Measurements from ENCODE around the gene EVL.

Gene EVL

DNA sequence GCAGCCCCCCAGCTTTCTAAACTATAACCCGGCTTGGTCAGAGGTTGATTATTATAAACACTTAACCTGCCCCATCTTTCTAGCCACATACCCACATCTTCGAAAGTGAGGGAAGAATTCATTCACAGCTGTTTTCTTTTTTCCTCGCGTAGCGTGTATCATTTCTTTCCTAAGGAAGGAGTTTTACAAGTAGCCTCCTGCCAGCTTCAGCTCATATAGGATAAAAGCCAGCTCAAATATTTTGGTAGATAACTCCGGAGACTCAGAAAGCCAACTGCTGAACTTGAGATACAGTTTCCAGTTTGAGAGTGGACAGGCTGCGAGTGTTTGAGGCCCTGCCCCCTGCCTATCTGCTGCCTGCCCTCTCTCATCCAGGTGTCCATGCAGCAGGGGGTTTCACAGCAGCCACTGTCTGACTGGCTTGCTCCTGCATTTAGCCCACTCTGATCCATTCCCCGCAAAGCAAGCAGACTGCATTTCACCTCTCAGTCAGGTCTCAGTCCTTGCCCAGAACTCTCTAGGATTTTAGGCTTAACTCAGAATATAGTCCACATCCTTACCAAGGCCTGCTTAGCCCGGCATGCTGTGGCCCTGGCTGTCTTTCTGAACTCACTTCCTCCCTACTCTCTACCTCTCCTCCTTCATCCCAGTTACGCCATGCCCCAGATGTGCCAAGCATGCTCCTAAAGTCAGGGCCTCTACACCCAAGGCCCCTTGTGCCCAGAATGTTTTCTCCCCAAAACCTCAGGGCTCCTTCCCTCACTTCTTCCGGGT, 46.9 kb downstream of the EVL start:
- no peak for DNase-seq

DNA sequence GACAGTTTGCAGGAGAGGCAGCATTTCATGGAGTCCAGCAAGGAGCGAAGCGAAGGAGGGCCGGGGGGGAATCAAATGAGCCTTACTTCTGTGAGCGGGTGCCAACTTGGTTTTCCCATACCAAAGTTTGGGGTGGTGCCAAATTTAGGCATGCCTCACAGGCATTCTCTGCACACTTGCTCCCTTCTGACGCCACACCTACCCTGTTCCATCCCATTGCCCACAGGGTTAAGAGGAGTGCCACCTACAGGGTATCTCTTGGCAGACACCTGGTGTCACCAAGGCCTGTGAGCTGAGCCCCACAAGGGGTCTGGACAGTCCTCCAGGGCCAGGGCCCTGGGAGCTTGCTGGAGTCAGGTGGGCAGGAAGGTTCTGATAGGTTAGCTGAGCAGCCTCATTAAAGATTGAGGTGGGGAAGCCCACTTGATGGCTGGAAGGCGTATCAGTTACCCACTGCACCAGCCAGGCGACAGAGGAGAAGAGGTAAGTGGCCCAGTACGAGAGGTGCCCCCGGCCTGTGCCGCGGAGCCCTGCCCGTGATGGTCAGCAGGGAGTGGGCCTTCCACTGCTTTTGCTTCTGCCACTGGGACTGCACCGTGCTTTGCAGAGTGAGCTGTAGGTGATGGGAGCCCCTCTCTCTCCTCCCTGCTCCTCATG, 49.0 kb downstream of the EVL start:
- no peak for DNase-seq

DNA sequence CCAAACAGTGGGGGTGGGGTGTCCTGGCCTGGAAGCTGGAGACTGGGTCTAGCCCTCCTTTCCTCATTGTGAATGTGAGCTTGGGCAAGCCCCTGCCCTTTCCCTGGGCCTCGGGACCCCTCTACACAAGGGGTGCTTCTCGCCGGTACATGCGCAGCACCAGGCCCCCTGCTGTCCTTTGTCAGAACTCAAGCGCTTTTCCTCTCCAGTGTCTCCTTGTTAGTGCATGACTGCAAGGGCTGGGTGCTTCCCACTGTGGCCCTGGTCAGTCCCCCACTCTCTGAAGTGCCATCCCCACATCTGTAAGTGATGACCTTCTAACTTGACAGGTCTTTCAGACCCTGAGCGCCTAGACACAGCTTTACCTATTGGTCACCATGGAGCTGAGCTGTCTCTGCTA, 50.0 kb downstream of the EVL start:
- DNase-seq, result no peak

DNA sequence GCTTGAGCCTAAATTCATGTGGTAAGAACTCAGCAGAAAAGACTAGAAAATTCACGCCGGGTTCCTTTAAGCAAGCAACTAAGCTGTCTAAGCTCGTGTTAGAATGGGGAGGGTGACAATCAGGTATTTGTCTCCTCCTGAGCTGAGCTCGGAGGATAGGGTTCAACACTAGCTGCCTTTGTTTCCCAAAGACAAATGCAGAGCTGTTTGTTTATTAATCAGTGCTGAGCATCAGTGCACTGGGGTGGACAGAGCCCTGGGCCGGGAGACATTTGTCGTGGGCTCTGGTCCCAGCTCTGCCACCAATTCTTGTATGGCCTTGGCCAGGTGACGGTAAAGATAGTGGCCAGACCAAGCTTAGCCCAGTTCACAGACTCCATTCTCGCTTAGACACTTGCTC, 50.5 kb downstream of the EVL start:
- no peak for DNase-seq

DNA sequence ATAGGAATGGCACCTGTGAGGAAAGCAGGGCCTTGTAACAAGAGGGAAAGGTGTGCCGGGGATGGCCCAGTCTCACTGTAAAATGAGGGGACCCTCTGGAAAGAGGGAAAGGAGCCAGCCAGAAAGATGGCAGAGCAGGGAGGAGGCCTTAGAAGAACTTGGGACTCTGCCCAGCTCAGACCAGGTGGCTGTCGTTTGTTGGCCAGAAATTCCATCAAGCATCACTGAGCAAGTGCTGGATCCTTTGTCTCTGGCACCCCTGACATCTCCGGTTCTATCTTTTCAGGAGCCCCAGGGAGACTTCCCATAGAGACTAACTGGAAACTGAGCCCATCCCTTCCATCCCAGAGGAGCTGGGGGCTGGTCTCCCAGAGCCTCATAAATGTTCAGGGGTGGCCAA, 50.9 kb downstream of the EVL start:
- DNase-seq, result no peak

DNA sequence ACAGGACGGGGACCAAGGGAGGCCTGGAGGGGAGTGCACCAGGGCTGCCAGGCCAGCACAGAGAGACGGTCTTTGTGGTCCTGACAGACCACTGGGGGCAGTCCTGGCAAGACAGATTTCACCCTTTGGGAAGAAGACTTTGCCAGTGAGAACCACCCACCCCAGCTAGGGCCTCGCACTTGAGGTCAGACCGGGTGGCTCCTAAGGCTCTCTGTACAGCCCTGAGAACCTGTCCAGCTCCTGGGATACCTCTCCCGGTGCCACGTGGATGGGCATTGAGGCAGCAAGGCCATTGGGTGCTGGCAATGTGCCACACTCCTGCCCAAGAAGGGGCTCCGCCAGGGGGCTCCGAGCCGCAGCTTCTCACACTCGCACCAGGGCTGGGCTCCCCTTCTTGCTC, 51.8 kb downstream of the EVL start:
- DNase-seq, result no peak

DNA sequence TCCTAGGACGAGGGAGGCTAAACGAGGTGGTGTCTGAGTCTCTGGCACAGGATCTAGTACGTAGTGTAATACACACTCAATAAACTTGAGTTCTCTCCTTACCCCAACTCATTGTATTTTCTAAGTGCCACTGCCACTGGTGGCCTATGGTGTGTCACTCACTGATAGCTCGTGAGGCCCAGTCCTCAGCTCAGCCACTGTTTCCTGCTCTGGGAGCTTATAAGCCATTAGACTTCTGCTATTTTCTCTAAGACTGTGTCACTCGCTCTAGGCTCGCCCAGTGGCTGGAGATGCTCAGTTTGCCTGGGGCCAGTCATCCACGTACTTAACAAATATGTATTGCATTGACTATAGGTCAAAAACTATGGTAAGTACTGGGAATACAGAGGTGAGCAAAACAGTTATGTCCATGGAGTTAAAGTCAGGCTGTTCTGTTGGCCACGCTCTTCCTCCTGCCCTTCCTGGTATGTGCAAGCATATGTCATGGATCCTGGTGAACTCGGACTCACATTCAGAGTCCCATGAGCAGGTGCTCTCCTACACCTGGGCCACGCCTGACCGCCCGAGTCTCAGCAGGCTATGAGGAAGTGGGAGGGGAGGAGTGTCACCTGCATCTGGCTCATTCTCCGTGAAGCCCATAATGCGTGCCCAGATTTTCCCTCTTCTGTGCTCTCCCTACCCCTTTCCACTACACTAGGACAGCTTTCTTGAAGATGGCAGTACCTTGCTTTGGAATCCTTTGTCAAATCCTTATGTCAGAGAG, 52.6 kb downstream of the EVL start:
- peak; percentile 22 for DNase-seq

DNA sequence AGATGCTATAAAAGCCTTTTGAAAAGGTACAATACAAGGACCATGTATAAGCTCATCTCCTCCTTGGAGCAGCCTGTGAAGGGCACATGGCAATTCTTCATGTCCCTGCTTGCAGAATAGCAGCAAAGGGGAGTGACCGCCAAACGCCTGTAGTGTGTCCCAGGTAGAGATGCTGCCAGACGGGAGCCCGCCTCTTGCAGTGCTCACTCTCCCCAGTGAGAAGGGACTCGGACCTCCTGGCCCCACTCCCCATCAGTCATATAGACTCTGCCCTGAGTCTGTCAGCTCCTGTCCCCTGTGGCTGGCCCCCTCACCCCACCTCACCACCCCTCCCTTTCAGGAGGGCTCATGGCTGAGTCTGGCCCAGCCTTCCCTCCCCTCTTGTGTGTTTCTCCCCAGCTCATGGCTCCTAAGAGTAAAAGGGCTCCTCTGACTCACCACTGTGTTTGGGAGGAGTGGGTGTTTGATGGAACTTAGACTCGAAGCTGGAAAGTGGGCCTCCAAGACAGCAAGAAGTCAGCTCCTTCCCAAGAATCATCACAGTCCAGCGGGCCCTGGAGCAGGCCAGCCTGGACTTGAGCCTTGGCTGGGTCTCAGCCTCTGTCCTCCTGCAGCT, 53.3 kb downstream of the EVL start:
- DNase-seq, result no peak

DNA sequence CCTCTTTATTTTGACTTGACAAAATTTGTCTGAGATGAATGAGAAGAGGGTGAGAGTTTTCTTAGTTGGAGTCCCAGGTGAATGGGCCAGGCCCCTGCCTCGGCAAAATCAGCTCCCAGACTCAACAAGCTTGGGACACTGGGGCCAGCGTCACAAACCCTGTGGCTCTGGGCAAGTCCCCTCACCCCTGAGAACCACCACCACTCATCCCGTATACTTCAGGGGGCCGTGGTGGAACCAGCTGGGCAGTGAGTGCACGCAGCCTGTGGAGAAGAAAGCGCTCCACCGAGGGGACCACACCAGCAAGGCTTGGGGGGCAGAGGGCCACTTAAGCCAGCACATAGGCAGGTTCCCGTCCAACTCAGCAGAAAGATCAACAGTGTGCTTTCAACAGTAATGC, 54.0 kb downstream of the EVL start:
- DNase-seq, result no peak

DNA sequence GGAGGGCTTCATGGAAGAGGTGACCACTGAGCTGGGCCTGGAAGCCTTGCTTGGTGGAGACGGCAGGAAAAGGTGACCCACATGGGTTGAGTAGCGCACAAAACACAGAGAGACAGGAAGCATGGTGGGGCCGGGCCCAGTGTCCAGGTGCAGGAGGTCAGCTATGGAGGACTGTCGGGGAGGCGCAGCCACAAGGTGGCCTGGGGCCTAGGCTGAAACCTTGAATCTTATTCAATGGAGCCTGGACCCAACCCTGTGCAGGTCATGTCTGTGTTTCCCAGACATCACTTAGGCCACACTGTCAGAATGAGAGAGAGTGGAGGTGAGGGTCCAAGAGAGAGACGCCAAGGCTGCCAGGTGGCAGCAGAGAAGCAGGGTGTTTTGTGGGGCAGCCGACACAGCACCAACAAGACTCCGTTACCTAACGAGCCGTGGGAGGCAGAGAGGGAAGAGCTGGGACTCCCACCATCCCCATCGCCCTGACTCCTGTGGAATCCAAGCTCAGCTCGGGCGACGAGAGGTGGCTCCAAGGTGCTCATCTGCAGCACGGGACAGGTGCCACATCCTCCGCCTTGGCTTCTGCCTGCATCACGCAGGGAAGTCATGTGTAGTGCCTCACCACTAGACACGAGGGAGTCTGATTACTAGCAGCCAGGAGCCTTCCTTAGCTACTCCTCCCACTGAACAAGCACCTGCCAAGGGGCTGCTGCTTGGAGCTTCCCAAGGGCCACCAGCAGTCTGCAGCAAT, 55.5 kb downstream of the EVL start:
- DNase-seq, result no peak

DNA sequence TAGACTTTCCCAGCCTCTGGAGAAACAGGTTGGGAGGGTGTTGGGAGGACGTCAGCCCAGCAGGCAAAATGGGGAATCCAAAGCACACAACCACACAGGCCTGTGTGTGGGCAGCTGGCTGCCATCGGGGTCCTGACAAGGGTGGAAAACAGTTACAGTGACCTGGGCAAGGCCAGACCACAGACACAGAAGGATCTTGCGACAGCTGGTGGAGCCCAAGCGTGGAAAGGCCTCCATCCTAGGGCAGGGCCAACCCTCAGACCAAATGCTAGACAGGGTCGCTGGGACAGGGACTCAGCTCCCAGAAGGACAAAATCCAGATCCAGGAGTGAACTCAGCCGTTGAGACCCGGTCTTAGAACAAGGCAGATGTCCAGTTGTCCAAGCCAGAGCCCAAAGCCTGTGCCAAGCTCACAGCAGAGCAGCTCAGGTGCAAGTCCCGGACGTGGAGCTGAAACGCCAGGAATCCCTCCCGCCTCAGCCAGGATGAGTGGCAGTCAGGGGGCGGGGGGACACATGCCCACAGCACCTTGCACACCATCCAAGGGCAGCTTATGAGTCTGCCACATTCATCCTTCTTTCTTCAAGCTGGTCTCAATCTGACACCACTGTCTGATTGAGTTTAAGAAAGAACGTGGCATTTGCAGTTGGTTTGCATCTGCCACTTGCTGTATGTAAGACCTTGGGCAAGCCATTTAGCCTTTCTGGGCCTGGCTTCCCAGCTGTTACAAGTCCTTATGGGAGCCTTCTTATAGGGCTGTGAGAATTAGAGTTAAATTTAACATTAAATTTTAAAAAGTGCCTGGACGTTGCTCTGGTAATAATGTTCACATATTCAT, 56.6 kb downstream of the EVL start:
- DNase-seq, result no peak

DNA sequence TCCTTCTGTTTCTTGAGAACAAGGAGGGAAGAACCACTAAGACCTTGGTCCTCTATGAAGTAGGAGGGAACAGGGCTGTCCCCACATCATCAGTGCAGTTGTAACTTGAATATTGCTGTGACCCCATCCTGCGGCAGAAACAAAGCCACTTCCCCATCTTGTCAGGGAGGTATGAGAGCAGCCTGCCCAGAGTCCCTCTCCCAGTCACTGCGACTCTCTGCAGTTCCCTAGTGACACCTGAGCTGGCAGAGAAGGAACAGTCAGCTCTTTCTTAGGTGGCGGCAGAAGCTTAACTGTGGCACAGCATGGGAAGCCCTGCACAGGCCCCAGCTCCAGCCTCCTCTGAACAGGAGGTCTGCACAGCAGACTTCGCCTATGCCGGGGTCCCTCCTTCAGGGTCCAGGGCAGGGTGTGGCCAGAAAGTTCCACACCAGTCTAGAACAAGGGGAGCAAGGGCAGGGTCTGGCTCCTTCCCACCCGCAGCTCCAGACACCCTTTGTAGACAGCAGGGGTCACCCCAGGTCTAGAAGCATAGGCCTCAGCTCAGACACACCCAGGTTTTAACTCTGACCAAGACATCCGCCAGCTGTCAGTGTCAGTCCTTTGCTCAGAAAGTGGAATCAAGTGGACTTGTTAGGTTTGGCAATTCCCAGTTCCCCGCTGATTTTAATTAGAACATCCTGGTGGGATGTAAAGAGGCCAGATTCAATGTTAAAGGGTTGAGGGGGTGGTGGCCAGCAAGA, 57.4 kb downstream of the EVL start:
- DNase-seq, result no peak

DNA sequence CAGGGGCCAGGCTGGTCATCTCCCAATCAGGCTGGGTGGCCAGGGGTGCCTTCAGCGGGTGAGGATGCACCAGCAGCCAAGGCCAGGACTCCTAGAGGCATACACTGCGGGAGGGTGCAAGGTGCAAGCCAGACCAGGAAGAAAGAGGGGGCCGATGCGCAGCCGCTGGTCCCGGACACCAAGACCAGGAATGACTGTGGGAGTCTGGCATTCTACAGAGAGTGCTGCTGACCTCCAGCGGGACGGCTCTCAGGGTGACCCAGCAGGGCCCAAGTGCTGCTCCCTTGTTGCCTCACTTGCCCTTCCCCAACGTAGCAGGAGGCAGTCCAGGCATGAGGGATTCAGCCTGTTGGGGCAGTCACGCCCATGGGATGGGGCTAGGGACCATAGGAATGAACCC, 58.4 kb downstream of the EVL start:
- DNase-seq, result no peak

DNA sequence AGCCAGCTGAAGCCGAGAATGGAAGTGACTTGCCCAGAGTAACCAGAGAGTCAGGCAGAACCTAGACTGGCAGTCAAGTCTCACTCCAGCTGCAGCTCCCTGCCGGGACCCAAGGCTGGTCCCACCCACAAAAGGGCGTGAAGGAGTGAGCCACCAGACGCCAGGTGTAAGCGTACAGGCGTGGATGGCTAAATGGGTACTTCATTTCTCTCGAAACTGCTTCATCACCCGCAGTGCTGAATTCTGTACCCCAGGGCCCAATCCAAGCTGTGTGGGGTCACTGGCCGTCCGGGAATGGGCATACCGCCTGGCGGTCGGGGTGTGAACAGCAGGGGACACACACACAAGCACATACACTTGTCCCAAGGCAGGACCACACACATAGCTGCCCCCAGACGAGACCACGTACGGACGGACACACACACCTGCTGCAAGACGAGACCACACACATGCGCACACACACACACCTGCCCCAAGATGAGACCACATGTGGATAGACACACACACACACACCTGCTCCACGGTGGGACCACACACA, 59.4 kb downstream of the EVL start:
- DNase-seq, result no peak

DNA sequence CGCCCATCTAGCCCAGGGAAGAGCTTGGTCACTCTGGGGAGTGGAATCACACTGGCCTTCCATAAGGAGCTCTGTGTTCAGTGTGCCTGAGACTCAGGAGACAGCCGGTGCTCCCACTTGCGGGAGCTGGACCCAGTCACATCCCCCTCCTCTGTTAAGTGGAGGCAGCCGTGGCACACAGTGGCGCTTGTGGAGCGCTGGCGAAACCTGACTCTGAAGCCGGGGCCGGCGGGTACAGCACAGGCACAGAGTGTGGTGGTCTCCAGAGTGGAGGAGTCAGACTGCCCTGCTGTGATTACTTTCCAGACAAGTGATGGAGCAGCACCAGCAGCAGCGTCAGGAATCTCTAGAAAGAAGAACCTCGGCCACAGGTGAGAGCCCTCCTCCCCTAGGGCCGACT, 61.2 kb downstream of the EVL start:
- DNase-seq, result no peak

DNA sequence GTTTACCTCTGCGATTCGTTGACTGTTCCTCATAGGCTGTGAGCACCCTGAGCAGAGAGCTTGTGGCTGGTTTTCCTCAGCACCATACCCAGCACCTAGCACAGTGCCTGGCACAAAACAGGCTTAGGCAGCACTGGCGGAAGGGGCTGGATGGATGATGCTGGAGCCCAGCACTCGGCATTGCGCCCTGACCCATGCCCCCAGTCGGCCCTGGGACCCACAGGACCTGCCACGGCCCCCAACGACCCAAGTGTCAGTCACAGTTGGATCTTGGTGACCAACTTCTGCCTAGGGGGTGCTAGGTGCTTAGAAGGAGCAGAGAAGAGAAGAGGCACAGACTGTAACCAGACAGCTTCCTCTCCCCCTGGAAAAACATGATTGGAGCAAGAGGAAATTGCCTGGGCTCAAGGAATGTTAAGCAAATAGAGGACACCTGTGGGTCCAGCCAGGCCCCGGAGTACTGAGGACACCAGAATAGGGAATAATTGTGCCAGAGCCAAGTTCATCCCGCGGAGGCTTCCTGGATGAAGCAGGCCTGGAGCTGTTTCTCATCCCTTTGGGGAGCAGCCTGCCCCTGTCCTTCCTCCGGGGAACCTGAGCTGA, 62.7 kb downstream of the EVL start:
- no peak for DNase-seq

DNA sequence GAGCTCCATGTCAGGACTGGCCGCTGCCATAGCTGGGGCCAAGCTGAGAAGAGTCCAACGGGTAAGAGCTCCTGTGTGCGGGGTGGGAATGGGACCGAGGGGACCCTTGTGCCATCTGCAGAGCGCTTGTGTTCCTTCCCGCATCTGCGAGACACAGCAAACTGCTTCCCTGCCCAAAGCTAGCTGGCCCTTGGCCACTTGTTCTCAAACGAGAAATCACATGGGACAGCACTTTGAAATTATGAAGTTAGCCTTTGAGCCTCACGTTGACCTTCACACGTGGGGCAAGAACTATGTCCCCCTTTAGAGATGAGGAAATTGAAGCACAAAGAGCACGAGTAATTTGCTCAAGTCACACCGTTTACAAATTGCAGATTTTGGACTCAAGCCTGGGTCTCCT, 63.5 kb downstream of the EVL start:
- no peak for DNase-seq

DNA sequence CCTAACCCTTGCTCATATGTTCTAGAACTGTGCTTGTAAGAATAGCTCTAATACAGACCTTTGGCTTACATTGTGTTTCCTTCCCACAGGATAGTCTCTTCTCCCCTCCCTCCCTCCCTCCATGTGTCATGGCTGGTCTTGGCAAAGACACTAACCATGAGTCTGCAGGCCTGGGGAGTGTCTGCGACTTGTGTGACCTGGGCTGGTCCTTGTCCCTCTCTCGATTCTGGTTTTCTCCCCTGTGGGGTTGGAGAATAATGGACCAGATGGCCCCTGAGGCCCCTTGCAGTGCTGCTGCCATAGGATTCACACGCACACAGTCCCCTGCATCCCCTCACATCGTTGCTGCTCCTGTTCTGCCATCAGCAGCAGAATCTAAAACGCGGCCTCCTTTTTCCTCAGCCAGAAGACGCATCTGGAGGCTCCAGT, 64.0 kb downstream of the EVL start:
- no peak for DNase-seq

DNA sequence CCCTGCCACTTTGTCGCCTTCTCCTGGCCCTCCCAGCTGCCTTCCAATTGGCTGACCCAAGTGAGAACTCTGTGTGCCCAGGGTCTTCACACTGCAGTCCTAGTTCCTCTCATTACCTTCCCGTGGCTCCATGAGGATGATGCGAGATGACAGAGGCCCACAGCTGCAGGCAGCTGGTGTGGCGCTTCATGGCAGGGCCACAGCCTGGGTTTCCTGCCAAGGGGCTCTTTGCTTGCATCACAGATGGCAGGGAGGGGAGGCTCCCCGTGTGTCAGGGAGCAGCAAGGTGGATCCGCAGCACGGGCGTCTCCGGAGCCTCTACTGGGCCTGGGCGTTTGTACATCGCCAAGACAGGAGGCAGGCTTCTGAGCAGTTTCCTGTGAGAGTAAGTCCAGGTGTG, 65.3 kb downstream of the EVL start:
- no peak for DNase-seq

DNA sequence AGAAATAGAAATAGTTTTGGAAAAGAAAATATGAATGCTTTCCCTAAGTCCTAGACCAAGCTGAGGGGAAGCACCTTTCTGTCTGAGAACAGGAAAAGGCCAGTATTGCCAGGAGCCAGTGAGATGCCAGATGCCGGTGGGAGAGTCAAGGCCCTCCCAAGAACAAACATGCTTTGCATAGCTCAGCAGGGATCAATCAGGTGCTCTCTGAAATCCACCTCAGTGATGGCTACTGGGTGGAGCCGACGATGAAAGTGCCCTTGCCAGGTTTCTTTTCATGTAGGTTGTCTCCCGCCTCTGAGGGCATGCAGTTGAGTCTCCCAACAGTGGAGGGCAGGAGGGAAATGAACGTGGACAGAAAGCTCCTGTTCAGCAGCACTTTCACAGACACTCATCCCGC, 66.0 kb downstream of the EVL start:
- DNase-seq, result no peak
